Naive B cell (primary cell): ENCODE data around the gene SNW1. TPM values are rescaled to one million over a fixed set of nuclear protein-coding genes. Genes with fewer than 3 reads are reported as not detected.
"Not testable (repeated sequence)": the region's sequence is repeated elsewhere in the genome, so short reads cannot be mapped to it uniquely, and the experiment has no call there.

Experiments
- ATAC-seq, 2 donors: fragments of 150-1000 bp; cut with Tn5 transposase; 2 replicates each; pipeline ENCODE4 v1.10.0; 2021; ENCODE audit warnings: low read depth in 2 of 2, mild to moderate bottlenecking in 2 of 2, moderate library complexity in 2 of 2
- DNase-seq: peaks from one replicate; pipeline ENCODE4 v3.0.0; 2022
- H3K27ac Mint-ChIP-seq, 6 donors: one replicate each; pipeline ENCODE4 v1.8.0; 2020 to 2022; ENCODE audit warnings: mild to moderate bottlenecking in 6 of 6, mixed read lengths in 6 of 6, moderate library complexity in 5 of 6, inconsistent platforms in 2 of 6
- H3K27me3 Mint-ChIP-seq, 3 donors: one replicate each; pipeline ENCODE4 v1.8.0; 2021 to 2022; ENCODE audit warnings: mixed read lengths in 3 of 3, mild to moderate bottlenecking in 1 of 3
- H3K36me3 Mint-ChIP-seq, 2 donors: one replicate each; pipeline ENCODE4 v1.8.0; 2020 to 2022; ENCODE audit warnings: mixed read lengths in 2 of 2, inconsistent platforms in 1 of 2, mild to moderate bottlenecking in 1 of 2
- H3K4me1 Mint-ChIP-seq, 3 donors: one replicate each; pipeline ENCODE4 v1.8.0; 2020 to 2022; ENCODE audit warnings: mixed read lengths in 3 of 3, inconsistent platforms in 1 of 3, mild to moderate bottlenecking in 1 of 3, moderate library complexity in 1 of 3
- H3K4me3 Mint-ChIP-seq, 8 donors: one replicate each; pipeline ENCODE4 v1.8.0; 2020 to 2022; ENCODE audit warnings: mild to moderate bottlenecking in 8 of 8, mixed read lengths in 8 of 8, moderate library complexity in 8 of 8, inconsistent platforms in 2 of 8
- H3K9me3 Mint-ChIP-seq, 7 donors: one replicate each; pipeline ENCODE4 v1.8.0; 2020 to 2022; ENCODE audit warnings: mixed read lengths in 7 of 7, mild to moderate bottlenecking in 5 of 7, inconsistent platforms in 2 of 7, moderate library complexity in 1 of 7
- polyA plus RNA-seq, 6 donors: library from polyadenylated mRNA; unstranded; fragments of 300-500 nt; fragmentation: Illumina TruSeq; gene quantifications; one replicate each; pipeline ENCODE4 v1.2.3, GENCODE V29; 2021; ENCODE audit warnings: low read depth in 6 of 6

SNW1 gene
- polyA plus RNA-seq, result 10 to 100 TPM; 51.9 to 89.9 (median 64.4) TPM

DNA sequence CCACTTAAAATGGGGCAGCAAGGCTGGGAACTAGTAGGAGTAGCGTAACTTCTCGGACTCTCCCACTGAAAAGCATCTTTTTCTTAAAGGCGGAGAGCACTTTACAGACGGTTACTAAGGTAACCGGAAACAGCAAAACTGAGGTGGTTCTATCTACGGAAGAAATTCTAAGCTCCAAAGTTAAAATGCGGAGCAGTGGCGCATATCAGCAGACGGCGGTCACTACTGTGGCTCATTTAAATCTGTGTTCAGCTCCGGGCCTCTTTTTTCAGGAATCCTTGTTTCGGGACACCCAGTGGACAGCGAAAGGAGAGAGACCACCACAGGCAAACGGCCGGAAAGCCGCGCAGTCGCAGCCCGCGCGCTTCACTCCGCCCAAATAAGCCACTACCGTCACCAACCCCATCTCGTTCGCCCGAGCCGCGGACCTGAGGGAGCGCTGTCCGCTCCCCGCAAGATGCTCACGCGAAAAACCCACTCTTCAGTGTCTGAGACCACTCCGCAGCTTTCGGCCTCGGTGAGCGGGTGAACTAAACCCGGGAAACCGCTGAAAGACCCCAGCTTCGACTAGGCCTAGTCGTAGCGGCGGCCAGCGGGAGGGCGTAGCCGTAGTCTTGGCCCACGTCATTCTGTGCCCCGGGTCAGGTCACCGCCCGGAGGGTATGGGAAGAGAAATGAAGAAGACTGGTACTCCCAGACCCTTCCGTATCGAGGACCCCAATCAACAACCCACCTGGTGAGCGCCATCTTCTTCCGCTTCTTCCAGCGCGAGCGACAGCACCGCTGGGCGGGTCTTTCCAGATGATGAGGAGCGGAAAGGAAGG lies at the start of gene SNW1:
TSS of gene SNW1 (minus strand) at position 776 of the 824 bp plus-strand sequence. CDS start at position 747, 29 bp downstream.
- ATAC-seq (peak; percentile 87 to 91), DNase-seq (peak; percentile 89)
- no peaks in the 10 kb centered on the region for H3K27me3 Mint-ChIP-seq
- H3K4me1 Mint-ChIP-seq, result peaks cover 21 to 38% (median 34%) of the 10 kb centered on the region in 3 donors
- peak within 1 kb of the TSS; percentile 97 to 99 (median 98) for H3K27ac Mint-ChIP-seq
- H3K9me3 Mint-ChIP-seq, result no peaks in the 10 kb centered on the region
- H3K4me3 Mint-ChIP-seq, result peak within 1 kb of the TSS; percentile 95 to 100 (median 96)
- H3K36me3 Mint-ChIP-seq, result no peaks in the 10 kb centered on the region

DNA sequence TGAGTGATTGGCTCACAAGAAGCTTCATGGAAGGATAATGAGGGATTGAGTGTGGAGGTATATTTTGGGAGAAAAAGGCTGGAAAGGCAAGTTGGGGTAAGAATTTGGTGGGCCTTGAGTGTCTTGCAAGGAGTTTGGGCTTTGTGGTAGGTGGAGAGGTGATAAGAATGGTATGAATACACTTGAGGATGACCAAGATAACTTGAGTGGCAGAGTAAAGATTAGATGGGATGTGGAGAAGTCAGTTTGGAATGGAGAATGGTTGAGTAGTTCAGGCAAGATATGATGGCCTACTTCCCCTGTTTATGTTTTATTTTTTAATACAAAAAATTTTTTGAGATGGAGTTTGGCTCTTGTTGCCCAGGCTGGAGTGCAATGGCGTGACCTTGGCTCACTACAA lies 48.1 kb upstream of the SNW1 start:
- Mint-ChIP-seq H3K4me1 (peaks cover 0 to 12% (median 6%) of the 10 kb centered on the region in 3 donors), H3K36me3 (no peaks in the 10 kb centered on the region), H3K4me3 (no peak overlapping the region), H3K27me3 (no peaks in the 10 kb centered on the region), H3K9me3 (no peaks in the 10 kb centered on the region), H3K27ac (no peak overlapping the region)
- DNase-seq (no peak), ATAC-seq (no peak)

- no peak for DNase-seq
- Mint-ChIP-seq H3K27me3 (no peaks in the 10 kb centered on the region), H3K9me3 (no peaks in the 10 kb centered on the region), H3K27ac (no peak overlapping the region), H3K4me3 (no peak overlapping the region), H3K4me1 (peaks cover 0 to 15% (median 6%) of the 10 kb centered on the region in 3 donors), H3K36me3 (no peaks in the 10 kb centered on the region)
- ATAC-seq, result no peak
Observed at GRCh38 chr14:77808250-77808649, 47.3 kb upstream of the SNW1 start.

DNA sequence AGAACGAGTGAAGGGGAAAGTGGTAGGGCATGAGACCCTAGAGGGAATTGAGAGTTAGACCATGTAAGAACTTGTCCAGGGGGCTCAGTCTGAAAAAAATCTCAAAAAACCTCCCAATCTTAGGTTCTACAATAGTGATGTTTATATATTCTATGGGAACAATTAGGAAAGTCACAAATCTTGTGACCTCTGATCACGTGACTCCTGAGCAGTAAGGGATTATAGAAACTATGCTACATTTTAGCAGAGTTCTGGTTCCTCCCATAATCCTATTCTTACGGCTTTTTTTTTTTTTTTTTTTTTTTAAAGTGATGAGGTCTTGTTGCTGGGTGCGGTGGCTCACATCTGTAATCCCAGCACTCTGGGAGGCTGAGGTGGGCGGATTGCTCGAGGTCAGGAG lies 44.8 kb upstream of the SNW1 start:
- Mint-ChIP-seq H3K4me3 (no peak overlapping the region), H3K27ac (peak overlapping the region in 1 of 6 donors; percentile 66), H3K4me1 (peaks cover 2 to 13% (median 6%) of the 10 kb centered on the region in 3 donors), H3K9me3 (no peaks in the 10 kb centered on the region), H3K36me3 (no peaks in the 10 kb centered on the region), H3K27me3 (no peaks in the 10 kb centered on the region)
- ATAC-seq (no peak), DNase-seq (no peak)

GRCh38 chr14:77804592-77804991 lies 43.6 kb upstream of the SNW1 start:
- DNase-seq, result no peak
- peak overlapping the region in 1 of 6 donors; percentile 38 for H3K27ac Mint-ChIP-seq

DNA sequence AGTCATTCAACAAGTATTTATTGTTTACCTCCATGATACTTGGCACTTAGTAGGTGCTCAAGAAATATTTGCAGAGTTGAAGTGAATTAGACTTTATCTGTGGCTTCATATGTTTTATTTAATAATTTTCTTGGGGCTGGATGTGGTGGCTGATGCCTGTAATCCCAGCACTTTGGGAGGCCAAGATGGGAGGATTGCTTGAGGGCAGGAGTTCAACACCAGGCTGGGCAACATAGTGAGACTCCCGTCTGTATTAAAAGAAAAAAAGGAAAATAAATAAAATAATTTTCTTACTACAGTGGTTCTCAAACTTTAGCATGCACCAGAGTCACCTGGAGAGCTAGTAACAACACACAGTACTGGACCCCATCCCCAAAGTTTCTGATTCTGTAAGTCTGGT lies 39.9 kb upstream of the SNW1 start:
- no peaks in the 10 kb centered on the region for H3K9me3 Mint-ChIP-seq
- H3K27ac Mint-ChIP-seq, result peak overlapping the region in 3 of 6 donors; percentile 83 to 96 (median 93)
- H3K4me3 Mint-ChIP-seq, result peak overlapping the region; percentile 80 to 96 (median 89)

More at GRCh38 chr14:77804592-77804991, 43.6 kb upstream of the SNW1 start:
- Mint-ChIP-seq H3K36me3 (no peaks in the 10 kb centered on the region), H3K4me1 (peaks cover 10 to 17% (median 16%) of the 10 kb centered on the region in 3 donors), H3K4me3 (no peak overlapping the region), H3K9me3 (no peaks in the 10 kb centered on the region), H3K27me3 (no peaks in the 10 kb centered on the region)
- ATAC-seq, result no peak

DNA sequence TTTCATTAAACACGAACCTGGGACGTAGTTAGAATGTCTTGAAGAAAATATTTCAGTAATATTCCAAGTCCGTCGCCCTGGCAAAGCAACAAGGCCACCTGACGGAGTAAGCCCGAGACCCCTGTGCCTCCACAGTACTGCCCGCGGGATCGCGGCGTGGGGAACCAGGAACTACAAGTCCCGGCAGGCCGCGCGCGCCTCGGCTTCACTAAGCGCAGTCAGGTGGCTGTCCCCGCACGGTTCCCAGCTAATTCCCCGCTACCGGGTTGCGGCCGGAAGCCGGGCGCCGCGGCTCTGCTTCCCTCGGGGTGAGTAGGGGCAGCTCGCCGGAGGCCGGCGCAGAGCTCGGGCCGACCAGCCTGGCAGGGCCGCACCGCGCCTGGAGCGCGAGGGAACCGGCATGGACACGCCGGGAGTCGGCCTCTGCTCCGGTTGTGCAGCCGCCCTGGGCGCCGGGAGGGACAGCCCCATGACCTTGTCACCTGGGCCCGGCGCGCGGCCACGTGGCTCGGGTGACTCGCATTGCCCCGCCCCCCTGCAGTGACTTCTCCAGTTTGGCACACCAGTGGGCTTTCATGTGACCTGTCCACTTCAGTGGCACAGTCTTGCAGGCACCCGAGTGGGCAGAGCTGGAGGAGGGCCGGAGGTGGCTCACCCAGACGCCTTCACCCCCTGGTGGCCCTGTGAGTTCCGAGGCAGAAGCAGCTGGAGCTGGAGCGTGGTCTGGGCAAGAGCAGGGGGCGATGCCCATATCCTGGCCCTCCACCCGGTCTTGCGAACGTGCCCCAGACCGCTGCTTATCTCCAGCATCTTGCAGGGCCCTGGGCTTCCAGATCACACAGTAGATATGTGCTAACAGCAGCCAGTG lies 39.1 kb upstream of the SNW1 start, which contains the start of gene ADCK1:
TSS of gene ADCK1 (plus strand) at position 247 of the 868 bp plus-strand sequence. CDS start 18,870 bp downstream, outside the sequence.
- Mint-ChIP-seq H3K27me3 (peaks cover 0 to 6% (median 0%) of the 10 kb centered on the region in 3 donors), H3K4me3 (peak within 1 kb of the TSS; percentile 80 to 96 (median 89)), H3K9me3 (no peaks in the 10 kb centered on the region), H3K27ac (peak within 1 kb of the TSS; percentile 83 to 96 (median 94)), H3K4me1 (peaks cover 11 to 13% (median 11%) of the 10 kb centered on the region in 3 donors), H3K36me3 (no peaks in the 10 kb centered on the region)
- ATAC-seq, result peak; percentile 89 to 91
- peak; percentile 87 for DNase-seq

More for the DNA sequence above, 39.9 kb upstream of the SNW1 start:
- H3K27me3 Mint-ChIP-seq, result peaks cover 0 to 6% (median 0%) of the 10 kb centered on the region in 3 donors
- no peaks in the 10 kb centered on the region for H3K36me3 Mint-ChIP-seq
- no peak for ATAC-seq
- no peak for DNase-seq
- peaks cover 11 to 13% (median 11%) of the 10 kb centered on the region in 3 donors for H3K4me1 Mint-ChIP-seq

- ATAC-seq, result peak; percentile 1 to 5
- peak overlapping the region; percentile 80 to 96 (median 89) for H3K4me3 Mint-ChIP-seq
- H3K27me3 Mint-ChIP-seq, DNase-seq, H3K36me3 Mint-ChIP-seq, H3K9me3 Mint-ChIP-seq: not testable (repeated sequence)
- H3K27ac Mint-ChIP-seq, result peak overlapping the region; percentile 83 to 95 (median 92)
- peaks cover 11 to 13% (median 11%) of the 10 kb centered on the region in 3 donors for H3K4me1 Mint-ChIP-seq
Observed at GRCh38 chr14:77799456-77799855, 38.5 kb upstream of the SNW1 start.

DNA sequence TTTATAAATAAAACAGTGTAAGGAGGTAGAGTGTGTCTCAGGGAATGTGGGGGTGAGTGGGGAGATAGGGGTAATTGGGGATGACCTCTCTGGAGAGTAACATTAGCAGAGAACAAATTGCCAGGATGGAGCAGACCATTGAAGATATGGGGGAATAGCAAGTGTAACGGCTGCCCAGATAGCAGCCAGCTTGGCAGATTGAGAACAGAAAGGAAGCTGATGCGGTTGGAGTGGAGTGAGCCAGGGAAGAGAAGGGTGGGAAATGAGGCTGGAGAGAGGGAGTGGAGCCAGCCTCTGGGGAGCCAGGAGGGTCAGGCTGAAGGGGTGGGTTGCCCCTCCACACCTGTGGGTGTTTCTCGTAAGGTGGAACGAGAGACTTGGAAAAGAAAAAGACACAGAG lies 33.4 kb upstream of the SNW1 start:
- no peak overlapping the region for H3K27ac Mint-ChIP-seq
- H3K4me1 Mint-ChIP-seq, result peaks cover 0 to under 1% (median 0%) of the 10 kb centered on the region in 3 donors
- H3K4me3 Mint-ChIP-seq, result peak overlapping the region in 1 of 8 donors; percentile 35
- DNase-seq, result no peak
- H3K9me3 Mint-ChIP-seq, result peaks cover 0 to 2% (median 0%) of the 10 kb centered on the region in 7 donors
- no peak for ATAC-seq
- peaks cover 13 to 36% (median 25%) of the 10 kb centered on the region in 3 donors for H3K27me3 Mint-ChIP-seq
- H3K36me3 Mint-ChIP-seq, result no peaks in the 10 kb centered on the region

GRCh38 chr14:77793255-77793654 lies 32.3 kb upstream of the SNW1 start:
- not testable (repeated sequence) for H3K36me3 Mint-ChIP-seq, DNase-seq, H3K9me3 Mint-ChIP-seq, H3K4me1 Mint-ChIP-seq, H3K27ac Mint-ChIP-seq, H3K4me3 Mint-ChIP-seq, ATAC-seq
- H3K27me3 Mint-ChIP-seq, result peaks cover 13 to 38% (median 29%) of the 10 kb centered on the region in 3 donors

DNA sequence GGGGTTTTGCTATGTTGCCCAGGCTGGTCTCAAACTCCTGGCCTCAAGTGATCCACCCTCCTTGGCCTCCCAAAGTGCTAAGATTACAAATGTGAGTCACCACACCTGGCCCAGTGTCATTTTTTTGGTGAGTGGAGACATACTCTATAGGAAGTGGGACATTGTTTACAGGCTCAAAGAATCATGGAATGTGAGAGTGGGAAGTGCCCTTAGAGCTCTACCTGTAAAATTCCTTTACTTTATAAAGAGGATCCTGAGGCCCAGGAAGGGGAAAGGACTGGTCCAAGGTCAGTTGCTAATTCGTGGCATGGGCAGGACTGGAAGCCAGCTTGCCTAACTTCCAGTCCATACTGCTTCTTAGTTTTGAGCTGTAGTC lies 30.3 kb upstream of the SNW1 start:
- H3K4me1 Mint-ChIP-seq, result no peaks in the 10 kb centered on the region
- no peaks in the 10 kb centered on the region for H3K36me3 Mint-ChIP-seq
- ATAC-seq (no peak), DNase-seq (no peak)
- peaks cover 13 to 38% (median 28%) of the 10 kb centered on the region in 3 donors for H3K27me3 Mint-ChIP-seq
- H3K9me3 Mint-ChIP-seq, result peaks cover 0 to 2% (median 0%) of the 10 kb centered on the region in 7 donors
- no peak overlapping the region for H3K4me3 Mint-ChIP-seq
- peak overlapping the region in 1 of 6 donors; percentile 49 for H3K27ac Mint-ChIP-seq

- no peaks in the 10 kb centered on the region for H3K4me1 Mint-ChIP-seq
- ATAC-seq, result no peak
- no peak overlapping the region for H3K4me3 Mint-ChIP-seq
- peak overlapping the region in 1 of 6 donors; percentile 49 for H3K27ac Mint-ChIP-seq
- no peaks in the 10 kb centered on the region for H3K36me3 Mint-ChIP-seq
- DNase-seq, result no peak
- peaks cover 0 to 2% (median 0%) of the 10 kb centered on the region in 7 donors for H3K9me3 Mint-ChIP-seq
- H3K27me3 Mint-ChIP-seq, result peaks cover 13 to 38% (median 28%) of the 10 kb centered on the region in 3 donors
Observed at GRCh38 chr14:77790566-77791224, 29.7 kb upstream of the SNW1 start.

- Mint-ChIP-seq H3K4me3 (no peak overlapping the region), H3K27me3 (peaks cover 13 to 27% (median 24%) of the 10 kb centered on the region in 3 donors), H3K27ac (no peak overlapping the region), H3K9me3 (no peaks in the 10 kb centered on the region), H3K4me1 (no peaks in the 10 kb centered on the region), H3K36me3 (peaks cover 0 to 4% of the 10 kb centered on the region in 2 donors)
- no peak for DNase-seq
- ATAC-seq, result no peak
Observed at GRCh38 chr14:77786148-77786547, 25.2 kb upstream of the SNW1 start.
